ENCODE data around the gene UGT2A1. TPM values are rescaled to one million over a fixed set of nuclear protein-coding genes. Genes with fewer than 3 reads are reported as not detected.

Gene UGT2A1
- total RNA-seq, 1 donor from 2014 or later = not detected

- H3K4me1 Mint-ChIP-seq (ENCODE audit: low read depth) = no peaks in the 10 kb centered on the region
- no peak overlapping the region for H3K27ac Mint-ChIP-seq (ENCODE audit: unreplicated experiment)
- H3K9me3 Mint-ChIP-seq (ENCODE audit: low read depth) = peaks cover under 1% of the 10 kb centered on the region
- TF ChIP-seq CTCF (IDR thresholded peaks at IDR 0.05) = no peak
- DNase-seq (ENCODE audit: low spot score) = no peak
- H3K4me3 Mint-ChIP-seq (ENCODE audit: unreplicated experiment) = no peak overlapping the region
- no peaks in the 10 kb centered on the region for H3K36me3 Mint-ChIP-seq (ENCODE audit: low read depth)
- H3K27me3 Mint-ChIP-seq (ENCODE audit: low read depth) = no peaks in the 10 kb centered on the region
These were observed 106.8 kb downstream of the UGT2A1 start for GRCh38 chr4:69546134-69546765.

Other genes with a start within 250 kb of the UGT2A1 start
- gene UGT2B4, start 157.3 kb downstream of the UGT2A1 start, total RNA-seq = not detected in 3 replicates
- gene UGT2A2, start 13.6 kb downstream of the UGT2A1 start, total RNA-seq = not detected in 3 replicates
- 0.15 to 0.52 TPM (median 0.51 TPM) in 3 replicates for gene SULT1B1, start 107.4 kb upstream of the UGT2A1 start, total RNA-seq
- gene SULT1E1, start 206.9 kb upstream of the UGT2A1 start, total RNA-seq = 1.2 to 1.9 TPM (median 1.4 TPM) in 3 replicates